Jurkat, Clone E6-1 (cell line): ENCODE measurements around the gene C19orf47.
"Not testable (repeated sequence)": the region's sequence is repeated elsewhere in the genome, so short reads cannot be mapped to it uniquely, and the experiment has no call there.

Experiments
- DNase-seq: peaks from one replicate; pipeline ENCODE4 v3.0.0-alpha.2; 2011; ENCODE audit warnings: low read depth, low spot score
- H3K4me3 ChIP-seq: 2 replicates; pipeline ENCODE4 v1.5.1; 2011; ENCODE audit warnings: mild to moderate bottlenecking, low read length, control low read depth, moderate library complexity

C19orf47 gene

DNA sequence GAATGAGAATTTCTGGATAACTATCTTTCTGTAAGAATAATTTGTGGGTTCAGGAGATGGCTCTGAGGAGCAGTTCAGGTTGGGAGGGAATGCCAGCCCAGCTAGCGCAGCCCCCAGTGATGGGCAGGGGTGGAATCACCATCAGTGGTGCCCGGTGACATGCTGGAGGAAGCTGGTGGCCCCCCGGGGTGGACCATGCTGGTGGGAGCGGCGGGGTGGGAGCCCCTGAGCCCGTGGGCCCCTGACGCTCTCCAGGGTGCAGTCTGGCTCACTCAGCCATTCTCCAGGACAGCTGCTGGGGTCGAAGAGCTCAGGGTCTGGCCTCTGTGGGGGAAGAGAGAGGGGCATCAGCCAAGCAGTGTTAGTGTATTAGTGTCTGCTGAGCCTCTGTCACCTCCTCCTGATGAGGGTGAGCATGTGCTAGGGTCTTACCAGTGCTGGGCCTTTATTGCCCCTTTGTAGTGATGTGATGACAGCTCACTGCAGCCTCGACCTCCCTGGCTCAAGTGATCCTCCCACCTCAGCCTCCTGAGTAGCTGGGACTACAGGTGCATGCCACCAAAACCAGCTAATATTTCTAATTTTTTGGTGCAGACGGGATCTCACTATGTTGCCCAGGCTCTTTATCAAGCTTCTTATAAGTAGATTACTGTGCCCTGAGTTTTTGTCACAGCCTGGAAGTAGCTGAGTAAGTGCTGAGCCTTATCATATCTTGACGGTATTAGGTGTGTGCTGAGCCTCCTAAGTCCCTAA, 31.4 kb upstream of the C19orf47 start:
- DNase-seq, result no peak
- no peak overlapping the region for H3K4me3 ChIP-seq

DNA sequence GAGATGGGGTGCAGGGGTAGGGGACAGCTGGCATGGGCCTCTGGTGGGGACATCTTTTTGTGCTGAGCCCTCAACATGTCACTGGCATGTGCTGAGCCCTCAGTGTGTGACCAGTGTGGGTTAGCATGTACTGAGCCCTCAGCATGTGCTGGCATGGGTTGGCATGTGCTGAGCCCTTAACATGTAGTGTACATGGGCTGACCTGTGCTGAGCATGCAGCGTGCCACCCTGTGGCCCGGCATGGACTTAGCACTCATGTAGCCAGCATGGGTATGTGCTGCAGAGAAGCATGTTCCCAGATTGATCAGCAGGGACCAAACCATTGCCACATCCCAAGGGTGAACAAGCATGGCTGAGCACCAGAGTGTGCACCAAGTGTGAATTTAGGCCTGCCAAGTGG, 30.3 kb upstream of the C19orf47 start:
- DNase-seq, result no peak
- no peak overlapping the region for H3K4me3 ChIP-seq

DNA sequence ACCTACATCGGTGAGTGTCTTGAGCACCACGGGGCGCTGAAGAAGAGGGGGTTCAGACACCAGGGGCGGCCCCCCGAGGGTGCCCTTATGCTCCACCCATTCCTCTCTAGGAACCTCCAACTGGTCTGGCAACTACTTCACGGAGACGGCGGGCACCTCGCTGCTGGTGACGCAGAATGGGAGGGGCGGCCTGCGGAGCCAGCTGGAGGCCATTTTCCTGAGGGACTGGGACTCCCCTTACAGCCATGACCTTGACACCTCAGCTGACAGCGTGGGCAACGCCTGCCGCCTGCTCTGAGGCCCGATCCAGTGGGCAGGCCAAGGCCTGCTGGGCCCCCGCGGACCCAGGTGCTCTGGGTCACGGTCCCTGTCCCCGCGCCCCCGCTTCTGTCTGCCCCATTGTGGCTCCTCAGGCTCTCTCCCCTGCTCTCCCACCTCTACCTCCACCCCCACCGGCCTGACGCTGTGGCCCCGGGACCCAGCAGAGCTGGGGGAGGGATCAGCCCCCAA, 29.7 kb upstream of the C19orf47 start:
- no peak for DNase-seq
- H3K4me3 ChIP-seq, result no peak overlapping the region

- no peak for DNase-seq
- no peak overlapping the region for H3K4me3 ChIP-seq
These were observed 28.2 kb upstream of the C19orf47 start for GRCh38 chr19:40376286-40376862.

- no peak for DNase-seq
- H3K4me3 ChIP-seq, result no peak overlapping the region
These were observed 25.9 kb upstream of the C19orf47 start for GRCh38 chr19:40374084-40374483.

GRCh38 chr19:40371802-40372122, 23.6 kb upstream of the C19orf47 start:
- H3K4me3 ChIP-seq, result no peak overlapping the region
- DNase-seq, result no peak

DNA sequence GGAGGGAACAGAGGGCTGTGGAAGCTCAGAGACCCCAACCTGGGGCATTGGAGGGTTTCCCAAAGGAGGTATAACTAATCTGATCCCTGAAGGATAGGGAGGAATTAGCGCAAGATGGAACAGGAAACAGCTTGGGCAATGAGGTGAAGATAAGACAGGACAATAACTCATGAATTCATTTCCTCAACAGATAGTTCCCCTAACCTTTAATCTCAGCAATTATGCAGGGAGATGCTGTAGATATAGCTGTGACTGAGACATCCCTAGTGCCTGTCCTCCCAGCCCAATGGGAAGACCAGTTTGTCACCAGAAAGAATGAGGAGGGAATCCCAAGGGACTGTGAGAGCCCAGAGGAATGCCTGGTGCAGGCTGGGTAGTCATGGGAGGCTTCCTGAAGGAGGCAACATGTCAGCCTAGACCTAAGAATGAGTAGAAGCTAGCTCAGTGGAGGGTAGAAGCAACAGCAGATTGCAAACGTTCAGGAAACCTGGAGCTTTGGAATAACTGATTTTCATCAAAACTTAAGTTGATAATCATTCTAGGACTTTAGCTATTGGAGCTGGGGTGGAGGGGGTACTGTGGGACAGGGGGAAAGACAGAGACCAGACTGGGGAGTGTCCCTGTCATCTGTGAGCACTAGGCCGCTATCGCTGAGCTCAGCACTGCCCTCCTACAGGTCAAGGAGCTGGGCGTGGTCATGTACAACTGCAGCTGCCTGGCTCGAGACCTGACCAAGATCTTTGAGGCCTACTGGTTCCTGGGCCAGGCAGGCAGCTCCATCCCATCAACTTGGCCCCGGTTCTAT, 23.0 kb upstream of the C19orf47 start:
- H3K4me3 ChIP-seq, result no peak overlapping the region
- DNase-seq, result no peak

GRCh38 chr19:40370253-40370652, 22.1 kb upstream of the C19orf47 start:
- DNase-seq, H3K4me3 ChIP-seq: not testable (repeated sequence)

- no peak overlapping the region for H3K4me3 ChIP-seq
- no peak for DNase-seq
These were observed 21.6 kb upstream of the C19orf47 start for GRCh38 chr19:40369797-40370196.

DNA sequence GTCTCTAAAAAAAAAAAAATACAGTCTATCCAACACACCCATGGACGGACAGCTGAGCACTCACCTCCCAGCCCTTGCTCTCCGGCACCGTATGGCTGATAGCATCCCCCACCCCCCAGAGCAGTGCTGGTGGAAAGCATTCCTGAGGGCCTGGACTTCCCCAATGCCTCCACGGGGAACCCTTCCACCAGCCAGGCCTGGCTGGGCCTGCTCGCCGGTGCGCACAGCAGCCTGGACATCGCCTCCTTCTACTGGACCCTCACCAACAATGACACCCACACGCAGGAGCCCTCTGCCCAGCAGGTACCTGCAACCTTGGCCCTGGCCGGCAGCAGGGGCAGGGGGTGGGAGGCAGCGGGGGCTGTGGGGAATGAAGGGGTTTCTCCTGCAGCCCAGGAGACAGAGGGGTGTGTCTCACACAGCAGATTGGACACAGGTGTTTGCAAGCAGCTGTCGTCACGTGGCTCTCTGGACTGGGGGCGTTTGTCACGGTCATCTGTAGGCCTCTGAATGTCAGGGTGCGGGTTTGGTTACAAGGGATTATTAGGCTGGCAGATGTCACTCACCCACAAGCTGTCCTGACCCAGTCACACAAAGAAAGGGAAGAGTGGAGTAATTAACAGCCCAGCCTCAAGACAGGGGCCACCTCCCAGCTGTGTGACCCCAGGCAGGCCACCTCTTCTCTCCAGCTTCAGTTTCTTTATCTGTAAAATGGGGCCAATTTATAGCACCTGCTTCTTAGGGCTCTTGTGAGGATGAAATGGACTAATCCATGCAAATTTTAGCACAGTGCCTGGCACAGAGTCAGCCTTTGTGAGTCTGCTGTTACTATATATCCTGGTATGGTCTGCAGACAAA, 19.6 kb upstream of the C19orf47 start:
- no peak for DNase-seq
- no peak overlapping the region for H3K4me3 ChIP-seq

GRCh38 chr19:40366697-40367561, 18.7 kb upstream of the C19orf47 start:
- DNase-seq, result no peak
- no peak overlapping the region for H3K4me3 ChIP-seq

DNA sequence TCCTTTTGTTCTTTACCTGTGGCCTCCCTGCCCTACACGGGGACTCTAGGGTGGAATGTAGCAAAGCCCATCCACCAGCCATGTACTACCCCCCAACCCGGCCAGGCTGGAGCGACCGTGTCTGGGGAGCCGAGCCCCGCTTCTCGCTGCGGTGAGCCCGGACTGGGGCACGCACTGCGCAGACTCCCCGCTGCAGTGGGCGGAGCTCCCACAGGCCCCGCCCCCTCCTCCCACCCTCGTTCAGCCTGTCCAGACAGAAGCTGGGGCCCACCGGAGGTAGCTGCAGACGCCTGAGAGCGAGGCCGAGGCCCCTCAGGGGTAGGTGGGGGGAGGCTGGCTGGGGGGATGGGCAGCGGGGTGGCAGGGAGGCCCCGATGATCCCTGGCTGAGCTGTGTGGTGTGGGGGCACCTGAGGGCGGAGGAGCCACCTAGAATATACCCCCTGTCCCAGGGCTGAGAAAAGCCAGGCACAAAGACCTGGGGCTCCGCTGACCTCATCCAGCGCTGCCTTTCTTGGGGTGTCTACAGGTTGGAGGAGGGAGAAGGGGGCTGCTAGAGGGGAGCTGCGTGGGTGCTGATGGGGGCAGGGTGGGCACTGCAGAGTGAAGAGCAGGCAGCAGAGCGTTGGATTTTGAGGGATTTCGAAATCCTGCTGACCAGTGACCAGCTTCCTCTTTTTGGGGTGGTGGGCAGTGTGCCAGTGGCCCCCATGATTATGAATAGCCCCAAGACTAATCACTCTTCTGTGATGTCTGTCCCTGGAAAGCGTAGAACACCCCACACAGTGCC, 17.6 kb upstream of the C19orf47 start:
- H3K4me3 ChIP-seq, result no peak overlapping the region
- no peak for DNase-seq

- H3K4me3 ChIP-seq, result no peak overlapping the region
- no peak for DNase-seq
These were observed 16.8 kb upstream of the C19orf47 start for GRCh38 chr19:40365010-40365409.

GRCh38 chr19:40363069-40363468, 14.9 kb upstream of the C19orf47 start:
- no peak for DNase-seq
- H3K4me3 ChIP-seq, result no peak overlapping the region

GRCh38 chr19:40362160-40362559, 14.0 kb upstream of the C19orf47 start:
- no peak for DNase-seq
- no peak overlapping the region for H3K4me3 ChIP-seq

DNA sequence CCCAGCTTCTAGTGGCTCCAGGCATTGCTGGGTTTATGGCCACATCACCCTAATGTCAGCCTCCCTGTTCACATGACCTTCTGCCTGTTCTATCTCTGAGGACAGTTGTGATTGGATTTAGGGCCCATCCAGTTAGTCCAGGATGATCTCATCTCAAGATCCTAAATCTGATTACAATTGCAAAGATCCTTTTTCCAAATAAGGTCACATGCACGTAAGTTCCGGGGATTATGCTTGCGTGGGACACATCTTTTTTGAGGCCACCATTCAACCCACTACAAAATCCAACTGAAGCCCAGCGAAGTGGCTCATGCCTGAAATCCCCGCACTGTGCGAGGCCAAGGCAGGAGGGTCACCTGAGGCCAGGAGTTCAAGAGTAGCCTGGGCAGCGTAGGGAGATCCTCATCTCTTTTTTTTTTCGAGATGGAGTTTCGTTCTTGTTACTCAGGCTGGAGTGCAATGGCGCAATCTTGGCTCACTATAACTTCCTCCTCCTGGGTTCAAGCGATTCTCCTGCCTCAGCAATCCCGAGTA, 12.6 kb upstream of the C19orf47 start:
- H3K4me3 ChIP-seq, result no peak overlapping the region
- DNase-seq, result no peak

DNA sequence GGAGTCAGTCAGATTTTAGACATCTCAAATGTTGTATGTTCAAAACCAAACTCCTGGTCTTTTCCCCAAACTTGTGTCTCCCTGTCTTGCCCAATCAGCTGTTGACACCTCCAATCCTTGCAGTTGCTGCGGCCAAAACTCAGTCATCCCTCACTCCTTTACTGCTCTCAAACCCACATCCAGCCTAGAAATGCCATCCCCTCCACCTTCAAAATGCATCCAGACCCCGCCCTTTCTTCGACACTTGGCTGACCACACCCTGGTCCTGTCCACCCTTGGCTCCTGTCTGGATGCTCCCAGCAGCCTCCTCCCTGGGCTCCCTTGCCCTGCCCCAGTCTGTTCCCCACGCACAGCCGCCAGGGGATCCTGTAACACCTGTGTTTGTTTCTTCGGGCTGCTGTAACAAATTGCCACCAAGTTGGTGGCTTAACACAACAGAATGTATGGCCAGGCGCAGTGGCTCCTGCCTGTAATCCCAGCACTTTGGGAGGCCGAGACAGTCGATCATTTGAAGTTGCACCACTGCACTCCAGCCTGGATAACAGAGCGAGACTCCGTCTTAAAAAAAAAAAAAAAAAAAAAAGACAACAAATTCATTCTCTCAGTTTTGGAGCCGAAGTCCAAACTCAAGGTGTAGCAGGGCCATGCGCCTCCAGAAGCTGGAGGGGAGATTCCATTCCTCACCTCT, 12.0 kb upstream of the C19orf47 start:
- no peak for DNase-seq
- no peak overlapping the region for H3K4me3 ChIP-seq
